HEK293 (cell line): ENCODE data around the gene STARD13.

Experiments used
- CTCF ChIA-PET: fragments of 350-600 bp; formaldehyde crosslinking; extraction: SDS; loops from one replicate; lab custom pipeline; 2021; ENCODE audit warnings: antibody characterized with exemption; lab: Yijun Ruan, JAX
- POLR2A ChIA-PET: fragments of 300-600 bp; formaldehyde crosslinking; extraction: SDS; loops from one replicate; lab custom pipeline; 2020; ENCODE audit warnings: antibody characterized with exemption, inconsistent platforms; lab: Yijun Ruan, JAX
- H3K27ac ChIP-seq: fragments of 200-500 bp; sonication (Bioruptor generic); 2 replicates; pipeline ENCODE4 v1.5.1; 2014; ENCODE audit warnings: low read depth, low read length, control low read depth, inconsistent platforms; ENCODE audit errors: extremely low read depth
- H3K36me3 ChIP-seq, 2 experiments: fragments of 200-500 bp in 1 of 2; sonication (Bioruptor generic) in 1 of 2; 1 replicate in 1 of 2; 2 replicates in 1 of 2; pipeline ENCODE4 v1.5.1; 2014 to 2017; ENCODE audit warnings: inconsistent platforms in 2 of 2, low read length in 2 of 2; ENCODE audit not compliant: control insufficient read depth in 2 of 2, insufficient read depth in 1 of 2
- H3K4me1 ChIP-seq: fragments of 200-500 bp; sonication (Bioruptor generic); 2 replicates; pipeline ENCODE4 v1.5.1; 2014; ENCODE audit warnings: mild to moderate bottlenecking, low read length, inconsistent platforms; ENCODE audit not compliant: control insufficient read depth, insufficient read depth
- H3K4me3 ChIP-seq: 2 replicates; pipeline ENCODE4 v1.5.1; 2011; ENCODE audit warnings: low read depth, mild to moderate bottlenecking, control low read depth, low read length, moderate library complexity
- H3K9me3 ChIP-seq: fragments of 200-500 bp; sonication (Bioruptor generic); 2 replicates; pipeline ENCODE4 v1.5.1; 2014; ENCODE audit warnings: low read depth, low read length, inconsistent platforms; ENCODE audit not compliant: control insufficient read depth, insufficient read depth
- BCL11B ChIP-seq: fragments of 450-650 bp; formaldehyde crosslinking; IDR thresholded peaks from 2 replicates; pipeline ENCODE4 v1.5.1; 2016; ENCODE audit warnings: low read depth, missing biosample characterization, missing genetic modification characterization
- CTCF ChIP-seq: fragments of 450-650 bp; formaldehyde crosslinking; IDR thresholded peaks from 2 replicates; pipeline ENCODE4 v1.5.1; 2016; ENCODE audit warnings: missing biosample characterization, missing genetic modification characterization
- ELK4 ChIP-seq: IDR thresholded peaks from 2 replicates; pipeline ENCODE4 v1.6.1; 2011; ENCODE audit warnings: mild to moderate bottlenecking, low read depth, low read length, borderline replicate concordance
- FEZF1 ChIP-seq: fragments of 450-650 bp; formaldehyde crosslinking; IDR thresholded peaks from 2 replicates; pipeline ENCODE4 v1.5.1; 2016; ENCODE audit warnings: missing biosample characterization, missing genetic modification characterization
- HOXC10 ChIP-seq: sonication (generic); formaldehyde crosslinking; IDR thresholded peaks from 2 replicates; pipeline ENCODE4 v1.8.1; 2023; ENCODE audit warnings: mild to moderate bottlenecking, missing genetic modification reagents
- KLF10 ChIP-seq: fragments of 450-650 bp; IDR thresholded peaks from 2 replicates; pipeline ENCODE4 v1.5.1; 2018; ENCODE audit warnings: missing biosample characterization, mild to moderate bottlenecking, missing genetic modification characterization
- KLF7 ChIP-seq: fragments of 450-650 bp; formaldehyde crosslinking; IDR thresholded peaks from 2 replicates; pipeline ENCODE4 v1.5.1; 2016; ENCODE audit warnings: missing biosample characterization, missing genetic modification characterization, borderline replicate concordance
- SP2 ChIP-seq: fragments of 450-650 bp; formaldehyde crosslinking; IDR thresholded peaks from 2 replicates; pipeline ENCODE4 v1.5.1; 2016; ENCODE audit warnings: missing biosample characterization, missing genetic modification characterization
- ZBTB44 ChIP-seq: fragments of 450-650 bp; IDR thresholded peaks from 2 replicates; pipeline ENCODE4 v1.5.1; 2018; ENCODE audit warnings: missing biosample characterization, mild to moderate bottlenecking, missing genetic modification characterization
- ZFHX2 ChIP-seq: fragments of 450-650 bp; formaldehyde crosslinking; conservative IDR thresholded peaks from 2 replicates; pipeline ENCODE4 v1.5.1; 2016; ENCODE audit warnings: missing biosample characterization, missing genetic modification characterization
- ZNF16 ChIP-seq: fragments of 450-650 bp; formaldehyde crosslinking; IDR thresholded peaks from 2 replicates; pipeline ENCODE4 v1.5.1; 2016; ENCODE audit warnings: low read depth, missing biosample characterization, missing genetic modification characterization
- ZNF518A ChIP-seq: fragments of 450-650 bp; formaldehyde crosslinking; conservative IDR thresholded peaks from 2 replicates; pipeline ENCODE4 v1.5.1; 2016; ENCODE audit warnings: low read depth, missing biosample characterization, missing genetic modification characterization
- ZNF580 ChIP-seq: fragments of 450-650 bp; formaldehyde crosslinking; IDR thresholded peaks from 2 replicates; pipeline ENCODE4 v1.5.1; 2016; ENCODE audit warnings: missing biosample characterization, missing genetic modification characterization
- ZNF610 ChIP-seq: fragments of 450-650 bp; formaldehyde crosslinking; IDR thresholded peaks from 2 replicates; pipeline ENCODE4 v1.5.1; 2016; ENCODE audit warnings: missing biosample characterization, missing genetic modification characterization, borderline replicate concordance
- ZNF658 ChIP-seq: fragments of 450-650 bp; formaldehyde crosslinking; IDR thresholded peaks from 2 replicates; pipeline ENCODE4; 2016; ENCODE audit warnings: missing biosample characterization, missing genetic modification characterization
- ZNF792 ChIP-seq: fragments of 450-650 bp; formaldehyde crosslinking; IDR thresholded peaks from 2 replicates; pipeline ENCODE4 v1.5.1; 2016; ENCODE audit warnings: missing biosample characterization, missing genetic modification characterization
- TF ChIP-seq, protein P1 (sequence below): fragments of 450-650 bp; formaldehyde crosslinking; IDR thresholded peaks from 2 replicates; pipeline ENCODE4 v1.5.1; 2016; ENCODE audit warnings: missing biosample characterization, missing genetic modification characterization

The STARD13 gene

DNA sequence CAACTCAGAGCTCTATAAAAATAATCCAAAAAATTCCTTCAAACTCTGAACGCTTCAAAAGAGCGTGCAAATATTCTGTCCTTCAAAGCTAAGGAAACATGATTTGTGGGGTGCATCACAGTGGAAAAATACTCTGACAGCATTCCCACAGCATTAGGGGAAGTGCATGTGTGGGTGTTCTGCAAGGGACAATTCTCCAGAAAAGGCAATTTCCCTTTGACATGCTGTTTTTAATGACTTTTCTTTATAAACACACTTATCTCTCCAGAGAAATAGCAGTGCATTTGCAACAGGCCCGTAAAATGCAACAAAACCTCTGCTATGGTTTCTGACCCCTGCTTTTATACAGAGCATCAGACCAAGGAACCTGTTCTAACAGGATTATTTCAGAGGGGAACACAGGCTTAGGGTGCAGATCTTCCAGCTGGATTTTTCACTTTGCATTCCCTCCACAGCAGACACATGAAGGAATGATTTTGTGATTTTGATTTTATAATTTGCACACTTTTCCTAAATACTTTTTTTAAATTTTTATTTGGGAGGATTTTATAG is 226.7 kb downstream of the STARD13 start:
- POLR2A ChIA-PET: no interaction called here
- Histone ChIP-seq H3K27ac (no peak overlapping the region), H3K4me1 (no peaks in the 10 kb centered on the region), H3K9me3 (no peaks in the 10 kb centered on the region), H3K36me3 (no peaks in the 10 kb centered on the region), H3K4me3 (no peak overlapping the region)
- TF ChIP-seq FEZF1 (tag by site-specific recombination) (0 out of 2 replicates have a peak, but pooled peaks have one; percentile 6), ZBTB44 (tag by site-specific recombination) (peak; percentile 21; the same call in 1 of the 2 replicates), ZNF580 (no peak)
- CTCF ChIA-PET: interaction anchor here (1.0 kb wide), 1 partner anchor 10 kb away, joined by 4 read pairs; no protein-coding TSS in a partner anchor

DNA sequence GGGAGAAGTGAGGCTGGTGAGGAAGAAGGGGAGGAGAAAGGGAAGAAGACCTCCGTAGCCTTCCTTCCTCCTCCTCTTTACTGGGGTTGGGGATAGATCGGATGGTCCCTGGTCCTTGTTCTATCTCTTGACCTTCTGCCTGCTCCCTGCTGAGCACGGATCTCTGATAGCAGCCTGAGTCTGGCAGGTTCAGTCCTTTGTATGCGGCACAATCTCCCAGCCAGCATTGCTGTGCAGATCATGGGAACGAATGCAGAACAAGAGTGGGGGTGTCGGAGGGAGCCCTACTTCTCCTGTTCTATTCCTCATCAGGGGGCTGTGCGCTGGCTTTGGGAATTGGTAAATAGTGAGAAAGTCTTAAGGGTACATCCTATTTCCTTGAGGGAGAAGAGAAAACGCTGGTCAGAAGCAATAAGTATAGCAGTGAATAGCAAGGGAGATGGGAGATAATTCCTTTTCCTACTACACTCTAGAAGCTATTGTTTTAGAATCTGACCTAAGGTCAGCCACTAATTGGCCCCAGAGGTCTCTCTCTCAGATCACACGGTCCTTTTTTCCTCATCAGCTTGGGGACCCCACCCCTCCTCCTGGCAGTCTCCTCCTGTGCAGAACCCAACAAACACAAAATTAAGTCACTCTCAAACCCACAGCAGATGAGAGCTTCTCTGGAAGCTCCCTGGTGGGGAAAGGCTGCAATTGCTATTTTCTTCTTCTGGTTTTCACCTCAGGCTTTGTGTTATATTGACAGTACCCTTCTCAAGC is 228.4 kb downstream of the STARD13 start:
- CTCF ChIA-PET: interaction anchor here (0.6 to 0.8 kb wide), 3 partner anchors 11 to 20 kb away, joined by 3 to 6 read pairs (median 4); no protein-coding TSS in a partner anchor
- H3K4me1 ChIP-seq: no peaks in the 10 kb centered on the region
- H3K9me3 ChIP-seq: no peaks in the 10 kb centered on the region
- POLR2A ChIA-PET: no interaction called here
- TF ChIP-seq FEZF1 (tag by site-specific recombination): no peak
- TF ChIP-seq, protein P1, sequence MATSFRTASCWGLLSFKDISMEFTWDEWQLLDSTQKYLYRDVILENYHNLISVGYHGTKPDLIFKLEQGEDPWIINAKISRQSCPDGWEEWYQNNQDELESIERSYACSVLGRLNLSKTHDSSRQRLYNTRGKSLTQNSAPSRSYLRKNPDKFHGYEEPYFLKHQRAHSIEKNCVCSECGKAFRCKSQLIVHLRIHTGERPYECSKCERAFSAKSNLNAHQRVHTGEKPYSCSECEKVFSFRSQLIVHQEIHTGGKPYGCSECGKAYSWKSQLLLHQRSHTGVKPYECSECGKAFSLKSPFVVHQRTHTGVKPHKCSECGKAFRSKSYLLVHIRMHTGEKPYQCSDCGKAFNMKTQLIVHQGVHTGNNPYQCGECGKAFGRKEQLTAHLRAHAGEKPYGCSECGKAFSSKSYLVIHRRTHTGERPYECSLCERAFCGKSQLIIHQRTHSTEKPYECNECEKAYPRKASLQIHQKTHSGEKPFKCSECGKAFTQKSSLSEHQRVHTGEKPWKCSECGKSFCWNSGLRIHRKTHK: no peak
- TF ChIP-seq ZNF16 (tag by site-specific recombination): no peak
- H3K36me3 ChIP-seq: no peaks in the 10 kb centered on the region
- H3K4me3 ChIP-seq: no peak overlapping the region
- H3K27ac ChIP-seq: no peak overlapping the region

- POLR2A ChIA-PET: no interaction called here
- H3K4me3 ChIP-seq: no peak overlapping the region
- CTCF ChIA-PET: no interaction called here
- no peaks in the 10 kb centered on the region for H3K9me3 ChIP-seq
- H3K27ac ChIP-seq: no peak overlapping the region
- no peaks in the 10 kb centered on the region for H3K36me3 ChIP-seq
- no peaks in the 10 kb centered on the region for H3K4me1 ChIP-seq
- TF ChIP-seq CTCF (tag by site-specific recombination) (no peak), ZNF518A (tag by site-specific recombination) (no peak), KLF10 (tag by site-specific recombination) (no peak), ZNF610 (tag by site-specific recombination) (no peak), HOXC10 (no peak), ZNF792 (tag by site-specific recombination) (no peak), KLF7 (tag by site-specific recombination) (no peak), BCL11B (no peak), ZNF658 (no peak), SP2 (tag by site-specific recombination) (no peak), ZFHX2 (no peak), ELK4 (no peak)
These were observed 232.0 kb downstream of the STARD13 start for GRCh38 chr13:33053397-33054066.
